Hepatocyte (in vitro differentiated cells): ENCODE measurements around the gene EVL. TPM values are rescaled to one million over a fixed set of nuclear protein-coding genes. Genes with fewer than 3 reads are reported as not detected.
"Not testable (repeated sequence)": the region's sequence is repeated elsewhere in the genome, so short reads cannot be mapped to it uniquely, and the experiment has no call there.

Experiments
- DNase-seq: peaks from one replicate; pipeline ENCODE4 v3.0.0-alpha.2; 2016; ENCODE audit warnings: low spot score
- H2AFZ ChIP-seq: fragments of 200-600 bp; sonication (generic); 2 replicates; pipeline ENCODE4 v1.6.0; 2016; ENCODE audit warnings: antibody characterized with exemption, mild to moderate bottlenecking
- H3K27ac ChIP-seq: fragments of 200-600 bp; sonication (generic); 2 replicates; pipeline ENCODE4 v1.5.1; 2016; ENCODE audit warnings: mild to moderate bottlenecking
- H3K27me3 ChIP-seq: fragments of 200-600 bp; sonication (generic); 2 replicates; pipeline ENCODE4 v1.6.1; 2016
- H3K36me3 ChIP-seq: fragments of 200-600 bp; sonication (generic); replicated peaks from 2 replicates; pipeline ENCODE4 v1.5.1; 2016; ENCODE audit warnings: low read depth; ENCODE audit not compliant: insufficient read depth
- H3K4me1 ChIP-seq: fragments of 200-600 bp; sonication (generic); 2 replicates; pipeline ENCODE4 v1.5.1; 2016; ENCODE audit warnings: mild to moderate bottlenecking, moderate library complexity; ENCODE audit not compliant: insufficient read depth
- H3K4me2 ChIP-seq: fragments of 200-600 bp; sonication (generic); 2 replicates; pipeline ENCODE4 v1.6.0; 2016
- H3K4me3 ChIP-seq: fragments of 200-600 bp; sonication (generic); 2 replicates; pipeline ENCODE4 v1.5.1; 2016; ENCODE audit warnings: mild to moderate bottlenecking
- H3K79me2 ChIP-seq: fragments of 200-600 bp; sonication (generic); 2 replicates; pipeline ENCODE4 v1.6.0; 2017; ENCODE audit warnings: mild to moderate bottlenecking
- H3K9me2 ChIP-seq: fragments of 200-600 bp; sonication (generic); replicated peaks from 2 replicates; pipeline ENCODE4 v1.6.0; 2017; ENCODE audit warnings: mild to moderate bottlenecking; ENCODE audit not compliant: insufficient read depth
- H3K9me3 ChIP-seq: fragments of 200-600 bp; sonication (generic); 2 replicates; pipeline ENCODE4 v1.5.1; 2016; ENCODE audit warnings: low read depth, mild to moderate bottlenecking
- H4K20me1 ChIP-seq: fragments of 200-600 bp; sonication (generic); 2 replicates; pipeline ENCODE4 v1.6.0; 2016; ENCODE audit warnings: mild to moderate bottlenecking; ENCODE audit not compliant: insufficient read depth, poor library complexity, severe bottlenecking
- CTCF ChIP-seq: fragments of 200-600 bp; sonication (generic); IDR thresholded peaks from 2 replicates; pipeline ENCODE4 v1.5.1; 2016; ENCODE audit warnings: antibody characterized with exemption, mild to moderate bottlenecking; ENCODE audit not compliant: poor library complexity
- EZH2 ChIP-seq: fragments of 200-600 bp; sonication (generic); IDR thresholded peaks from 2 replicates; pipeline ENCODE4 v1.6.1; 2016; ENCODE audit warnings: antibody characterized with exemption, mild to moderate bottlenecking, borderline replicate concordance
- EZH2phosphoT487 ChIP-seq: fragments of 200-600 bp; sonication (generic); IDR thresholded peaks from one replicate; pipeline ENCODE4 v1.6.1; 2018; ENCODE audit warnings: antibody characterized with exemption, mild to moderate bottlenecking, low read depth, moderate library complexity; ENCODE audit not compliant: unreplicated experiment, severe bottlenecking
- WGBS: methylation state at CpG from one replicate; pipeline ENCODE4 v1.1.6; 2016; ENCODE audit warnings: low lambda C conversion rate; ENCODE audit errors: missing lambda C conversion rate; 5-methylcytosine and 5-hydroxymethylcytosine counted together
- polyA plus RNA-seq: library from polyadenylated mRNA; unstranded; fragments of >200 nt; fragmentation: Nextera tagmentation; extraction: Ambion mirVana; gene quantifications from 2 replicates; pipeline ENCODE4 v1.2.1, GENCODE V29; 2016
- total RNA-seq: library from RNA; depleted of rRNA; stranded (reverse); fragments of >200 nt; gene quantifications from 2 replicates; pipeline ENCODE4 v1.2.3, GENCODE V29; 2014

EVL gene
- total and polyA plus RNA-seq, 2 experiments from 2014 or later = 60.5 to 77.2 TPM

DNA sequence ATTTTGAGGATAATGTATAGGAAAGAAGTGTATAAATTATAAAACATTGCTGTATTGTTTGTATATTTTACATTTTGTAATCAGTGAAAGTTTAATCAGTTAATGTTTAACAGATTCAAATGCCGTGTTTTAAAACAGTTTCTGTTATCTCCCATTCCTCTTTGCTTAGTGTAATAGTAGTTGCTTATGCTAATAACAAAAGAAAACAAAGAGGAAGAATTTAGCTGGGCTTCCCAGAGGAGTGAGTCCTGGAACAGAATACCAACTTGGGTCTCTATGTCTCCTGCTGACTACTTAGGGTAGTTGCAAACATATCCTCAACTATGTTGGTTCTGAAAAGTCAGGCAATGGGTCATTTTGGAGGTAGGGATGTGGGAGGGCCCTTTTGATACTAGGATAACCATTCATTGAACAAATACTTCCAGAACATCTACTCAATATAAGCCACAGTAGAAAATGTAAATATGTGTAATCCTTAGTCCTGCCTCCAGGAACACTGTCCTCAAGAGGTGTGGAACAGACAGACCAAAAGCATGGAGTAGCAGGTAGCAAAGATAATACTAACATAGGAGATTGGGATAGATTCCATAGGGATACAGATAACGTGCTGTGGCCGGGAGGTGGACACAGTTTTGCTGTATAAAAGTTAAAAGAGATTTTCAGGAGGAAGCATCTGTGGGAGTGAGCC lies 36.1 kb upstream of the EVL start:
- H3K79me2 ChIP-seq = peaks cover 87% of the 10 kb centered on the region
- H3K9me3 ChIP-seq = no peaks in the 10 kb centered on the region
- H3K36me3 ChIP-seq = no peaks in the 10 kb centered on the region
- TF ChIP-seq EZH2phosphoT487 (no peak), EZH2 (no peak), CTCF (no peak)
- no peaks in the 10 kb centered on the region for H3K9me2 ChIP-seq
- H4K20me1 ChIP-seq = peaks cover 10% of the 10 kb centered on the region
- no peak overlapping the region for H3K27ac ChIP-seq
- 64% methylated on average over 3 of the region's 3 CpGs for WGBS
- peaks cover 44% of the 10 kb centered on the region for H3K4me1 ChIP-seq
- no peak overlapping the region for H2AFZ ChIP-seq
- H3K4me2 ChIP-seq = no peak overlapping the region
- H3K4me3 ChIP-seq = no peak overlapping the region
- no peak for DNase-seq
- H3K27me3 ChIP-seq = no peaks in the 10 kb centered on the region

DNA sequence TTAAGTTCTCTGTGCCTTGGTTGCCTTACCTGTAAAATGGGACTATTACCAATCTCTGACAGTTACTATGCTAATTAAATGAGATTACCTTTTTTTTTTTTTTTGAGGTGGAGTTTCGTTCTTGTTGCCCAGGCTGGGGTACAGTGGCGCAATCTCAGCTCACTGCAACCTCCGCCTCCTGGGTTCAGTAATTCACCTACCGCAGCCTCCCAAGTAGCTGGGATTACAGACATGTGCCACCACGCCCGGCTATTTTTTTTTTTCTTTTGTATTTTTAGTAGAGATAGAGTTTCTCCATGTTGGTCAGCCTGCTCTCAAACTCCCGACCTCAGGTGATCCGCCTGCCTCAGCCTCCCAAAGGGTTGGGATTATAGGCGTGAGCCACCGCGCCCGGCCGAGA lies 35.2 kb upstream of the EVL start:
- DNase-seq, H3K9me3 ChIP-seq, H3K9me2 ChIP-seq, H2AFZ ChIP-seq, H3K4me3 ChIP-seq, H3K36me3 ChIP-seq, H3K27me3 ChIP-seq: not testable (repeated sequence)
- Histone ChIP-seq H3K79me2 (peaks cover 87% of the 10 kb centered on the region), H3K27ac (peak overlapping the region; percentile 82), H3K4me1 (peaks cover 38% of the 10 kb centered on the region), H3K4me2 (peak overlapping the region; percentile 43), H4K20me1 (peaks cover 10% of the 10 kb centered on the region)
- WGBS = 94% methylated on average over 13 of the region's 13 CpGs

GRCh38 chr14:100030452-100031153 lies 34.6 kb upstream of the EVL start:
- Histone ChIP-seq H3K79me2 (peaks cover 89% of the 10 kb centered on the region), H4K20me1 (peaks cover 10% of the 10 kb centered on the region), H3K9me3 (no peaks in the 10 kb centered on the region), H3K9me2 (no peaks in the 10 kb centered on the region), H3K27me3 (no peaks in the 10 kb centered on the region), H3K27ac (peak overlapping the region; percentile 82), H3K4me1 (peaks cover 32% of the 10 kb centered on the region), H3K36me3 (no peaks in the 10 kb centered on the region), H3K4me2 (peak overlapping the region; percentile 70), H2AFZ (no peak overlapping the region), H3K4me3 (no peak overlapping the region)
- TF ChIP-seq EZH2 (no peak), EZH2phosphoT487 (no peak), CTCF (no peak)
- WGBS = 84% methylated on average over 7 of the region's 7 CpGs
- peak; percentile 53 for DNase-seq

DNA sequence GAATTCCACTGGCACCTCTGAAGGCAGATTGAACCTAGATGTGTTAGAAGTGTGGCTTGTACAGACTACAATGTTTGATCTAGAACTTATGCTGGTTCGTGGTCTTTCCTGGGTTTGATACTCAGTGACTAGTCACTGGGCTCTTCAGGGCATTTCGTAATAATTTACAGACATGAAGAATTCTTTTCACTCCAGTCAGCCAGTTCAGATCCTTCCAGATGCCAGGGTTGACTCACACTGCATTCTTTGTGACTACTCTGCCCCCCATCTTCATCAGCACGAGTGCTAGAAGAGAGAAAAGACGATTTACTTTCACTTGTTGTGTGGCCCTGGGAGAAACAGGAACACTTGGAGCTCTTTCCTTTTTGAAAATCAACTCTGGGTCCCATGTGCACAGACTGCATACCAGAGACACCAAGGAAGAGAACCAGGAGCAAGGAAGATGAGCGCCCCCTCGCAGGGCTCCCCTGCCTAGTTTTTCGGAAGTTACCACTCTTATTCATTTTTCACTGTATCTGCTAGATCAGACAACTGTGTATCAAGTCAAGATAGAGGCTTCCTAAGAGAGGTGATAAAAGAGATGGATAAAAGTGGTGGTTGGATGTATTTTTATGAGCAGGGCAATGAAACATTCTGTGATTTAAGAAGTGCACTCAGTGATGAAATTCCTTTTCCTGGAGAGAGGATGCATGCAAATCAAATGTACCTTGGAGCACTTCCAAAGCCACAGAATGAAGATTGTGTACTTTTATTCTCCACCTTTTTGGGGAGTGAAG lies 33.5 kb upstream of the EVL start:
- Histone ChIP-seq H3K36me3 (no peaks in the 10 kb centered on the region), H3K27ac (peak overlapping the region; percentile 92), H3K9me2 (no peaks in the 10 kb centered on the region), H3K4me3 (peak overlapping the region; percentile 1), H3K79me2 (peaks cover 89% of the 10 kb centered on the region), H3K9me3 (no peaks in the 10 kb centered on the region), H2AFZ (no peak overlapping the region), H4K20me1 (peaks cover 10% of the 10 kb centered on the region), H3K4me1 (peaks cover 31% of the 10 kb centered on the region), H3K27me3 (no peaks in the 10 kb centered on the region), H3K4me2 (peak overlapping the region; percentile 70)
- peak; percentile 78 for DNase-seq
- TF ChIP-seq EZH2phosphoT487 = no peak
- TF ChIP-seq CTCF = no peak
- TF ChIP-seq EZH2 = no peak
- 59% methylated on average over 7 of the region's 7 CpGs for WGBS
